Medulla oblongata (tissue), 1 donor: ENCODE results near the gene OR1J2.
A peak's percentile ranks its signal among the peaks of the same experiment; 100 is the strongest.

ENCODE experiments used
- DNase-seq: peaks from one replicate; pipeline ENCODE4 v3.0.0-alpha.2; 2015; ENCODE audit errors: extremely low spot score

Gene OR1J2

GRCh38 chr9:122551371-122551770 lies 40.8 kb downstream of the OR1J2 start:
- DNase-seq: no peak

GRCh38 chr9:122552812-122553211 lies 42.2 kb downstream of the OR1J2 start, which contains the start of gene OR1N2:
Gene OR1N2, plus strand, starts transcription at chr9:122553112. Its CDS starts 100 bp downstream, at chr9:122553212.
- DNase-seq: peak; percentile 4
